ENCODE data around the gene IRX1. TPM values are rescaled to one million over a fixed set of nuclear protein-coding genes. Genes with fewer than 3 reads are reported as not detected.
A peak's percentile ranks its signal among the peaks of the same experiment; 100 is the strongest.

The IRX1 gene
- total RNA-seq, 1 experiment from 2014 or later: 4.1 TPM

DNA sequence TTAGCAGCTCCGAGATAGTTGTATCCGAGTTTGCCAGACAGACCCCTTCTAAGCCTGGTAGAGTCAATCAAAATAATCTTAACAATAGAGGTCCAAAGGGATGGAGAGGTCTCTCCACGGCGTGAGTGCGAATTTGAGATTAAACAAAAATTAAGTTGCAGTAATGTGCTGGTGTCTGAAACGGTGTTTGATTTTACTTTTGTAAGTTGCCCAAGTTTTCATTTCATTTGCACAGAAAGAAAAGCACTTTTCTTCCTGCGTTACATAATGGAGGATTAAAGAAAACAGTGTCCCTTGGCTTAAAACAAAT, 1.2 kb downstream of the IRX1 start:
- Histone ChIP-seq H4K20me1 (ENCODE audit: control insufficient read depth, insufficient read depth, insufficient read length) (no peaks in the 10 kb centered on the region), H4K91ac (ENCODE audit: insufficient read length, low read depth, low read length) (no peak overlapping the region), H3K4ac (ENCODE audit: low read depth, low read length) (no peak overlapping the region), H3K79me2 (ENCODE audit: insufficient read depth, low read length) (no peaks in the 10 kb centered on the region), H3K23me2 (ENCODE audit: insufficient read length, low read depth, low read length, poor library complexity, severe bottlenecking) (peaks cover 17% of the 10 kb centered on the region), H2BK12ac (ENCODE audit: insufficient read length, low read depth, low read length) (no peak overlapping the region), H4K5ac (ENCODE audit: insufficient read length, low read depth, low read length) (no peak overlapping the region), H3K9me3 (ENCODE audit: control insufficient read depth, low read depth, low read length) (no peaks in the 10 kb centered on the region), H4K8ac (replicated peaks; ENCODE audit: insufficient read length, low read depth, low read length) (no peak overlapping the region), H3K9ac (ENCODE audit: extremely low read depth, insufficient read length, low read length) (no peak overlapping the region), H3T11ph (ENCODE audit: low read length) (no peak overlapping the region), H2BK15ac (ENCODE audit: low read depth, low read length) (no peak overlapping the region), H2BK5ac (ENCODE audit: insufficient read length, low read length) (no peak overlapping the region), H2AFZ (ENCODE audit: low read length) (no peak overlapping the region), H3K56ac (ENCODE audit: insufficient read length, low read depth, low read length) (no peak overlapping the region), H3K27ac (ENCODE audit: insufficient read length, low read depth, low read length) (no peak overlapping the region), H3K23ac (ENCODE audit: insufficient read length, low read depth, low read length) (no peak overlapping the region), H3K4me1 (ENCODE audit: insufficient read depth, low read length) (0 out of 2 replicates have a peak, but pooled peaks cover 2% of the 10 kb centered on the region), H3K18ac (ENCODE audit: insufficient read length, low read depth, low read length) (no peak overlapping the region), H3K27me3 (ENCODE audit: insufficient read depth, low read length) (peaks cover 82% of the 10 kb centered on the region), H2BK120ac (ENCODE audit: low read depth, low read length, poor library complexity, severe bottlenecking) (no peak overlapping the region), H2BK20ac (ENCODE audit: low read depth, low read length, poor library complexity, severe bottlenecking) (no peak overlapping the region), H3K4me2 (ENCODE audit: insufficient read depth, insufficient read length, low read length) (peak overlapping the region; percentile 28), H3K14ac (ENCODE audit: insufficient read depth, low read length) (no peak overlapping the region), H2AK5ac (ENCODE audit: insufficient read length, low read length) (no peak overlapping the region), H3K79me1 (ENCODE audit: insufficient read depth, low read depth, low read length, poor library complexity, severe bottlenecking) (no peaks in the 10 kb centered on the region)
- TF ChIP-seq, protein P1, sequence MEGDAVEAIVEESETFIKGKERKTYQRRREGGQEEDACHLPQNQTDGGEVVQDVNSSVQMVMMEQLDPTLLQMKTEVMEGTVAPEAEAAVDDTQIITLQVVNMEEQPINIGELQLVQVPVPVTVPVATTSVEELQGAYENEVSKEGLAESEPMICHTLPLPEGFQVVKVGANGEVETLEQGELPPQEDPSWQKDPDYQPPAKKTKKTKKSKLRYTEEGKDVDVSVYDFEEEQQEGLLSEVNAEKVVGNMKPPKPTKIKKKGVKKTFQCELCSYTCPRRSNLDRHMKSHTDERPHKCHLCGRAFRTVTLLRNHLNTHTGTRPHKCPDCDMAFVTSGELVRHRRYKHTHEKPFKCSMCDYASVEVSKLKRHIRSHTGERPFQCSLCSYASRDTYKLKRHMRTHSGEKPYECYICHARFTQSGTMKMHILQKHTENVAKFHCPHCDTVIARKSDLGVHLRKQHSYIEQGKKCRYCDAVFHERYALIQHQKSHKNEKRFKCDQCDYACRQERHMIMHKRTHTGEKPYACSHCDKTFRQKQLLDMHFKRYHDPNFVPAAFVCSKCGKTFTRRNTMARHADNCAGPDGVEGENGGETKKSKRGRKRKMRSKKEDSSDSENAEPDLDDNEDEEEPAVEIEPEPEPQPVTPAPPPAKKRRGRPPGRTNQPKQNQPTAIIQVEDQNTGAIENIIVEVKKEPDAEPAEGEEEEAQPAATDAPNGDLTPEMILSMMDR (conservative IDR thresholded peaks at IDR 0.05): no peak
- Mint-ChIP-seq H3K36me3 (ENCODE audit: insufficient read depth in 1 of 3, low read depth in 3 of 3) (peaks cover 0 to 2% (median 0%) of the 10 kb centered on the region in 3 experiments; a peak in 2 of 7 replicates), H3K27me3 (ENCODE audit: low read depth) (peaks cover 93% of the 10 kb centered on the region), H3K9me3 (peaks cover 3 to 12% of the 10 kb centered on the region in 2 experiments; a peak in 2 of 5 replicates), H3K4me3 (peak overlapping the region; percentile 59 to 77), H3K4me1 (peaks cover 43 to 53% of the 10 kb centered on the region in 2 experiments), H3K27ac (no peak overlapping the region; a peak in 1 of 7 replicates)
- DNase-seq: no peak
- no CpG with 5 or more reads among the region's 7 CpGs for WGBS (ENCODE audit: extremely low coverage, insufficient read length, low lambda C conversion rate)

All from H9 (cell line).